ENCODE measurements around the gene CATSPERD.

Gene CATSPERD

DNA sequence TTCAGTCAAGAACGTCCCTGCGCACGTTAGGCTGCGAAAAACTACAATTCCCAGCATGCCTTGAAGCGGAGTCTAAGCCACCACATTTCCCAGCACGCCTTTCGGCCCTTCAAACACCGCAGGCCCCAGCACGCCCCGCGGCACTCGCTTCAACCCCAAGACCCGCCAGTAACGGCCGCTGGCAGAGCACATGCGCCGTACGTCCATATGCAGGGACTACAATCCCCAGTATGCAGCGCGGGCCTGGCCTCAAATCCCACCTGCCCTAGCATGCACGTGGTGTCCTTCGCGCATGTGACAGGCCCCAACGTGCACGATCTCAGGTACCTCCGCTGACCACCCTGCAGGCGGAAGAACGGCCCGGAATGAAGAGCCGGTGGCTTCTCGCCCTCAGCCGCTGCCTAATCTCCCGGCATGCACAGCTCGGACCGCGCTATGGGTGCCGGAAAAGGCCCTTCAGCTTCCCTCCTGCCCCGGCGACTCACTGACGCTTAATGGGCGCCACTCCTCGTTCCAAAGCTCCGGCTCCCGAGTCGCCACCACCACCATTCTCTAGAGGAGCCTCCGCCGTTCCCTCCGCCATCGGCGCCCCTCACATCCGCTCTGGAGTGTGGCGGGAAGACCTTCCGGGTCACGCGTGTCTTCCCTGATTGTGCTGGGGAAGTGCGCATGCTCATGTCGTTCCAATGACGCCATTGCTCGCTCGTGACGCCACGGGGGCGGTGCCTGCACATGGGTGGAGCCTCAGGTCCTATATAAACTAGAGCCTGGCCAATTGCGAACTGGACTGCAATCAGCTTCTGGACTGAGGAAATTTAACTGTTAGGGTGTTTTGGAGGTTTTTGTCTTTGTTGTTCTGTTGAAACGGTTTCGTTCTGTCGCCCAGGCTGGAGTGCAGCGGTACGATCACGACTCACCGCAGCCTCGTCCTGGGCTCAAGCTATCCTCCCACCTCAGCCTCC lies 70.4 kb downstream of the CATSPERD start, which contains the start of gene DUS3L:
Gene DUS3L (minus strand): TSS at position 605 of the 962 bp plus-strand sequence. CDS start 22 bp downstream, at position 583.
- Histone ChIP-seq H3K36me3 (ENCODE audit: control insufficient read depth, insufficient read depth, low read length) (peaks cover 42% of the 10 kb centered on the region), H3K4me3 (ENCODE audit: extremely low read depth, insufficient read depth, low read length, poor library complexity, severe bottlenecking) (peak within 1 kb of the TSS; percentile 86), H3K27ac (ENCODE audit: low read depth, low read length, severe bottlenecking) (peak within 1 kb of the TSS; percentile 95), H3K9me3 (ENCODE audit: control insufficient read depth, low read length) (no peaks in the 10 kb centered on the region), H3K4me1 (ENCODE audit: control insufficient read depth, insufficient read depth, low read length, poor library complexity, severe bottlenecking) (no peaks in the 10 kb centered on the region)
- 12% methylated on average over 67 to 70 of the region's 72 CpGs for WGBS, 2 experiments (ENCODE audit: insufficient coverage in 2 of 2)

DNA sequence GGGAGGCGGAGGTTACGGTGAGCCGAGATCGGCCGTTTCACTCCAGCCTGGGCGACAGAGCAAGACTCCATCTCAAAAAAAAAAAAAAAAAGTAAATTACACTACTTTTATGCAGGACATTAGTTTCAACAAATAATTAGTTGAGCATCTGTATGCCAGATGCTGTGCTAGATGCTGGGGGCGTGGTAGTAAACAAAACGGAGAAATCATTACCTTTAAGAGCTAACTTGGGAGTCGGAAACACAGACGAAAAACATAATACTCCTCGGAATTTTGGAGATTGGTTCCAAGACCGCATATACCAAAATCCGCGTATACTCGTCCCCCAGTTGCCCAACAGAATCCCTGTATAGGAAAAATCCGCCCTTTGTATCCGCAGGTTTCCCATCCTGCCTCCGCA lies 71.8 kb downstream of the CATSPERD start:
- Histone ChIP-seq H3K36me3 (ENCODE audit: control insufficient read depth, insufficient read depth, low read length) (peaks cover 29% of the 10 kb centered on the region), H3K4me3 (ENCODE audit: extremely low read depth, insufficient read depth, low read length, poor library complexity, severe bottlenecking) (no peak overlapping the region), H3K27ac (ENCODE audit: low read depth, low read length, severe bottlenecking) (no peak overlapping the region), H3K9me3 (ENCODE audit: control insufficient read depth, low read length) (no peaks in the 10 kb centered on the region), H3K4me1 (ENCODE audit: control insufficient read depth, insufficient read depth, low read length, poor library complexity, severe bottlenecking) (no peaks in the 10 kb centered on the region)
- WGBS, 2 experiments (ENCODE audit: insufficient coverage in 2 of 2), result 96 to 97% methylated on average over 9 to 12 of the region's 18 CpGs

DNA sequence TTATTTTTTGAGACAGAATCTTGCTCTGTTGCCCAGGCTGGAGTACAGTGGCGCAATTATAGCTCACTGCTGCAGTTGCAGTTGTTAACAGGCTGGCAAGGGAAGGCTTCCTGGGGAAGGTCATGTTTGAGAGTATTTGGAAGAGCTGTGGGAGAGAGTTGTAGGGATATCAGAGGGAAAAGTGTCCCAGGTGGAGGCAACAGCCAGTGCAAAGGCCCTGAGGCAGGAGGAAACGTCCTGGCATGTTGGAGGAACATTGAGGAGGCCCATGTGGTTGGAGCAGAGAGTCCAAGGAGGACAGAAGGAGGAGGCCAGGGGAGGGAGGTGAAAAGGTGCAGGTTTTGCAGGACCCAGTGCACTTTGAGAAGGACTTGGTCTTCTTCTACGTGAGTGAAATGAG lies 72.8 kb downstream of the CATSPERD start:
- no peak overlapping the region for H3K27ac ChIP-seq (ENCODE audit: low read depth, low read length, severe bottlenecking)
- no peak overlapping the region for H3K4me3 ChIP-seq (ENCODE audit: extremely low read depth, insufficient read depth, low read length, poor library complexity, severe bottlenecking)
- H3K36me3 ChIP-seq (ENCODE audit: control insufficient read depth, insufficient read depth, low read length), result peaks cover 19% of the 10 kb centered on the region
- no peaks in the 10 kb centered on the region for H3K4me1 ChIP-seq (ENCODE audit: control insufficient read depth, insufficient read depth, low read length, poor library complexity, severe bottlenecking)
- no peaks in the 10 kb centered on the region for H3K9me3 ChIP-seq (ENCODE audit: control insufficient read depth, low read length)
- 92 to 93% methylated on average over 3 of the region's 3 CpGs for WGBS, 2 experiments (ENCODE audit: insufficient coverage in 2 of 2)

DNA sequence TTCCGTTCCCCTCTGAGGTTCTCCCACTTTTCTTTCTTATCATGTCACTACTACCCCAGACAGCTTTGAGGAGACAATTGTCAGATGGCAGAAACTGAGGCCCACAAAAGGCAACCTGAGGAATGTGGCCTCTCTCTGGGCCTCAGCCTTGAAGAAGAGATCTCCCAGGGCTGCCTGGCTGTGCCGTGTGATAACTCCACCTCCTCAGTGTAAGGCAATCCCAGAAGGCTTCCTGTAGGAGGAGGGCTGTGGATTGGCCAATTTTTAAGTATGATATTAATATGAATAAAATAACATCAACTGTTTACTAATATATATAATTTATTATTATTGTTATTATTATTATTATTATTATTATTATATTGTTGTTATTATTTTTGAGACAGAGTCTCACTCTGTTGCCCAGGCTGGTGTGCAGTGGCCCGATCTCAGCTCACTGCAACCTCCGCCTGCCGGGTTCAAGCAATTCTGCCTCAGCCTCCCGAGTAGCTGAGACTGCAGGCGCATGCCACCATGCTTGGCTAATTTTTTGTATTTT lies 75.0 kb downstream of the CATSPERD start:
- Histone ChIP-seq H3K4me3 (ENCODE audit: extremely low read depth, insufficient read depth, low read length, poor library complexity, severe bottlenecking) (no peak overlapping the region), H3K4me1 (ENCODE audit: control insufficient read depth, insufficient read depth, low read length, poor library complexity, severe bottlenecking) (no peaks in the 10 kb centered on the region), H3K27ac (ENCODE audit: low read depth, low read length, severe bottlenecking) (no peak overlapping the region), H3K9me3 (ENCODE audit: control insufficient read depth, low read length) (no peaks in the 10 kb centered on the region), H3K36me3 (ENCODE audit: control insufficient read depth, insufficient read depth, low read length) (no peaks in the 10 kb centered on the region)
- 89 to 94% methylated on average over 5 of the region's 7 CpGs for WGBS, 2 experiments (ENCODE audit: insufficient coverage in 2 of 2)

DNA sequence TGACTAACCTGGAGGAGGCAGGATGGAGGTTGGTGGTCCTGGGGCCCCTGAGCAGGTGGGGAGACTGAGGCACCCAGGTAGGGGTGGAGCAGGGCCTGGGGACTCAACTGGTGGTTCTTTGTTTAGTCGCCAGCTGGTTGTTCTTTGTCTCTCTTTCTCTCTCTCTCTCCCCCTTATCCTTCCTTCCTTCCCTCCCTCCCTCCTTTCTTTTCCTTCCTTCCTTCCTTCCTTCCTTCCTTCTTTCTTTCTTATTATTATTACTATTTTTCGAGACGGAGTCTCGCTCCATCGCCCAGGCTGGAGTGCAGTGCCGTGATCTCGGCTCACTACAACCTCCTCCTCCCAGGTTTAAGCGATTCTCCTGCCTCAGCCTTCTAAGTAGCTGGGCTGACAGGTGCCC lies 77.8 kb downstream of the CATSPERD start:
- no peaks in the 10 kb centered on the region for H3K9me3 ChIP-seq (ENCODE audit: control insufficient read depth, low read length)
- no peak overlapping the region for H3K4me3 ChIP-seq (ENCODE audit: extremely low read depth, insufficient read depth, low read length, poor library complexity, severe bottlenecking)
- H3K4me1 ChIP-seq (ENCODE audit: control insufficient read depth, insufficient read depth, low read length, poor library complexity, severe bottlenecking), result peaks cover 4% of the 10 kb centered on the region
- H3K27ac ChIP-seq (ENCODE audit: low read depth, low read length, severe bottlenecking), result no peak overlapping the region
- WGBS, 2 experiments (ENCODE audit: insufficient coverage in 2 of 2), result 87 to 97% methylated on average over 7 to 8 of the region's 8 CpGs
- H3K36me3 ChIP-seq (ENCODE audit: control insufficient read depth, insufficient read depth, low read length), result no peaks in the 10 kb centered on the region

DNA sequence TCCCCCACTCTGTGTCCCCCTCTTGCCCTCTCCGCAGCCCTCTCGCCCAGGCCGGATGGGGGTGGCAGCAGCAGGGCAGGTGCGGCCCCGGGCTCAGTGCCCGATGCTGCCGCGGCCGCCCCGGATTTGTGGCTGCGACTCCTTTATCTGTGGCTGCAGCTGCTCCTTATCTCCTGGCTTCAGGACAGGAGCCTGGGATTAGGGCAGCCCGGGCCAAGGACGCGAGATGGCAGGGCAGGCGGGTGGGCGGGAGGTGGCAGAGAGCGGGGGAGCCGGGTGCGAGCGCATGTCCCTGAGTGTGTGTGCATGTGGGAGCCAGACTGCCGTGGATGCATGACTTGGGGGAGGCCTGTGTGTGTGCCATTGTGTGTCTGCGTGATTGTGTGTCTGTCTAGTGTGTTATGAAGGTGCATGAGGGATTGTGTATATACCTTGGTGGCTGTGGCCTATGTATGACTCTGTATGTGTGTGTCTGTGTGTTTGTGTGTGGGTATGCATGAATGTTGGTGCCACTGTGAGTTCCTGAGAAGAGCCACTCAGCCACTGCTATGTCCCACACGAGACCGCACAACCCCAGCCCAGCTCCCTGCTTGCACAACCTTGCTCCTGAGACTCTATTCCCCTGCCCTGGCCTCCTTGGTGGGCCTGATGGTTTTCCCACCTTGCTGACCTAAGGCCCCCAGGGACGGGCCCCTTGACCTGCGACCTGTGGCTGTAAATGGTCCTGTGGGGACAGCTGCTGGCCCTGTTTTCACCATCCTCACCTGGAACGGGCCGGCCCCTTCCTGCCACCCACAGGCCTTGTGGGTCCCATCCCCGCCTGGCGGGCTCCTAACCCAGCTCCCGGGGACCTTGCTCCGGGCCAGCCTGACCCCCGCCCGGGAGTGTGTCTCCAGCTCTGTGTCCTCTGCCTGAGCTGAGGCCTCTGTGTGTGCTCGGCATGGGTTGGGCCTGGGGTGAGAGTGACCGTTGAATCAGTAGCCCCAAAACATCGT lies 79.1 kb downstream of the CATSPERD start:
- Histone ChIP-seq H3K9me3 (ENCODE audit: control insufficient read depth, low read length) (no peaks in the 10 kb centered on the region), H3K4me1 (ENCODE audit: control insufficient read depth, insufficient read depth, low read length, poor library complexity, severe bottlenecking) (peaks cover 7% of the 10 kb centered on the region), H3K4me3 (ENCODE audit: extremely low read depth, insufficient read depth, low read length, poor library complexity, severe bottlenecking) (no peak overlapping the region), H3K27ac (ENCODE audit: low read depth, low read length, severe bottlenecking) (no peak overlapping the region), H3K36me3 (ENCODE audit: control insufficient read depth, insufficient read depth, low read length) (no peaks in the 10 kb centered on the region)
- 87 to 89% methylated on average over 34 to 35 of the region's 37 CpGs for WGBS, 2 experiments (ENCODE audit: insufficient coverage in 2 of 2)

DNA sequence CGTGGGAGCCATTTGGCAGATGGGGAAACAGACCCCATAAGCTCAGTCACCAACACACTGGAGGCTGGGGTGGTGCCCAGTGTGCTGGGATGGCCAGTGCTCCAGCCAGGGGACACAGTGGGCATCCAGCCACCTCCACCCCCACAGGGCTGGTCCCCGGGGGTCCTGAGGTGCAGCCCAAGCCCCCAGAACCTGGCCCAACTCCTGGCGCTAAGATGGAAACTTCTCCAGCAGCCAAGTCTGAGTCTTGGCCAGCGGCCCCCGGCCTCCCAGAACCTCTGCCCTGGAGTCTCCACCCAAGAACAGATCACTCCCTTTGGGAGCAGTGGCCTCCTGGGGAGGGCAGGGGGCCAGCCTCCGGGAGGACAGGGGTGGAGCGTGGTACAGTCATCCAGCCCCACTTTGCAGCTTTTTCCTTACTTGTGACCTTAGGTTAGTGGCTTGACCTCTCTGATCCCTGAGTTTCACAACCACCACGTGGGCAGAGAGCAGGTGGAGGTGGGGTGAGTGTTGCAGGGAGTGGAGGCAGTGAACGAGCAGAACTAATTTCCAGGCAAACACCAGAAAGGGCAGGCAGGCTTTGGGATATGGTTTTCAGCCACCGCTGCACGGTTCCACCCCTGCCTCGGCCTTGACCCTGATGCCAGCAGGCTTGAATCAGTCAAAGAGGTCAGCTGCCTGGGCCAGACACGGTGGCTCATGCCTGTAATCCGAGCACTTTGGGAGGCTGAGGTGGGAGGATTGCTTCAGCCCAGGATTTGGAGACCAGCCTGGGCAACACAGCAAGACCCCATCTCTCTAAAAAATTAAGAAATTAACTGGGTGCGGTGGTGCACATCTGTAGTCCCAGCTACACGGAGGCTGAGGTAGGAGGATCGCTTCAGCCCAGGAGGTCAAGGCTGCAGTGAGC lies 80.2 kb downstream of the CATSPERD start:
- Histone ChIP-seq H3K9me3 (ENCODE audit: control insufficient read depth, low read length) (no peaks in the 10 kb centered on the region), H3K27ac (ENCODE audit: low read depth, low read length, severe bottlenecking) (no peak overlapping the region), H3K36me3 (ENCODE audit: control insufficient read depth, insufficient read depth, low read length) (no peaks in the 10 kb centered on the region), H3K4me1 (ENCODE audit: control insufficient read depth, insufficient read depth, low read length, poor library complexity, severe bottlenecking) (peaks cover 7% of the 10 kb centered on the region), H3K4me3 (ENCODE audit: extremely low read depth, insufficient read depth, low read length, poor library complexity, severe bottlenecking) (no peak overlapping the region)
- 84 to 92% methylated on average over 14 of the region's 17 CpGs for WGBS, 2 experiments (ENCODE audit: insufficient coverage in 2 of 2)

DNA sequence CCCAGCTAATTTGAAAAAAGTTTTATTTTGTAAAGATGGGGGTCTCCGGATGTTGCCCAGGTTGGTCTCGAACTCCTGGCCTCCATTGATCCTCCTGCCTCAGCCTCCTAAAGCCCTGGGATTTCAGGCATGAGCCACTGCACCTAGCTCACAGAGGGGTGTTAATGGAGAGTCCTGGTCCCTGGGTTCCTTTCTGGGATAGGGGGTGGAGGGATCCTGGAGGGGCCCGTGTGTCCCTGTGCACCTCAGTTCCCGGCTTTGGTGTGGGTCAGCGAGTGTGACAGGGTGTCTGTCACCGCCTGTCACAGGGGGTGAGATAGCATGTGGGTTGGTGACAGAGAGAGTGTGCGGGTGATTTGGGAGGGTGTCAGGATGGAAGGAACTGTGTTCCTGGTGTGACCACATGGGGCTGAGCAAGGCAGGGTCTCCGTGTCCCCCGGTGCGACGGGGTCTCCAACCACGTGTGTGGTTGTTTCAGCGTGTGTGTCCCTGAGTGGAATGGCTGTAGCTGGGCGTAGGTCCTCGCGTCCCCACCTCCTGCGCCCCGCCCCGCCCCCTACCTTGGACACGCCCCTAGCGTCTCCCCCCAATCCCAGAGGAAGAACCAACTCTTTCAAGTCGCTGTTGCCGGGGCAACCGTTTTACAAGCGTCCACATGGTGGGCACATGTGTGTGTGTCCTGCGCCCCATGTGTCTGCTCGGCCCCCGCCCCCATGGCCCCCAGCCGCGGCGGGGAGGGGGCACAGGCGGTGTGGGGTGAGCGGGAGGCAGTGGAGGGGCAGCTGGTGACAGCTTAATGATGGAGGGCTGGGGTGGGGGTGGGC lies 81.6 kb downstream of the CATSPERD start:
- H3K27ac ChIP-seq (ENCODE audit: low read depth, low read length, severe bottlenecking), result no peak overlapping the region

DNA sequence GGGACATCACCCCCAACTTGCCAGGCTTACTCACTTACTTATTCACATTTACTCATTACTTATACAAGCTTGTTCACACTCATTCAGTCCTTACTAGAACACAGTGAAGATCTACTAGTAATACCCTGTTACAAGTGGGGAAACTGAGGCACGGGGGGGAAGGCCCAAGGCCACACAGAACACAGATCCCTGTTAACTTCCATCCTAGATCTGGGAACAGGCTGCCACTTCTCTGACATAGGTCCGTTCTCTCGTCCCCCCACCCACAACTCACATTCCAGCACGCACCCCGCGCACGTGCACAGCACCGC lies 83.0 kb downstream of the CATSPERD start:
- Histone ChIP-seq H3K36me3 (ENCODE audit: control insufficient read depth, insufficient read depth, low read length) (no peaks in the 10 kb centered on the region), H3K4me1 (ENCODE audit: control insufficient read depth, insufficient read depth, low read length, poor library complexity, severe bottlenecking) (peaks cover 7% of the 10 kb centered on the region), H3K4me3 (ENCODE audit: extremely low read depth, insufficient read depth, low read length, poor library complexity, severe bottlenecking) (peak overlapping the region; percentile 30), H3K27ac (ENCODE audit: low read depth, low read length, severe bottlenecking) (no peak overlapping the region), H3K9me3 (ENCODE audit: control insufficient read depth, low read length) (no peaks in the 10 kb centered on the region)
- 23 to 35% methylated on average over 3 to 7 of the region's 8 CpGs for WGBS, 2 experiments (ENCODE audit: insufficient coverage in 2 of 2)

More for the DNA sequence above, 81.6 kb downstream of the CATSPERD start:
- Histone ChIP-seq H3K4me1 (ENCODE audit: control insufficient read depth, insufficient read depth, low read length, poor library complexity, severe bottlenecking) (peaks cover 7% of the 10 kb centered on the region), H3K36me3 (ENCODE audit: control insufficient read depth, insufficient read depth, low read length) (no peaks in the 10 kb centered on the region), H3K9me3 (ENCODE audit: control insufficient read depth, low read length) (no peaks in the 10 kb centered on the region), H3K4me3 (ENCODE audit: extremely low read depth, insufficient read depth, low read length, poor library complexity, severe bottlenecking) (no peak overlapping the region)
- 44 to 70% methylated on average over 7 to 24 of the region's 33 CpGs for WGBS, 2 experiments (ENCODE audit: insufficient coverage in 2 of 2)
